GM21825 (cell line): ENCODE data around the gene CDK5.

Experiments used
- ATAC-seq: cut with Tn5 transposase; IDR thresholded peaks from one replicate; pipeline ENCODE4 v1.9.1; 2021; ENCODE audit warnings: mild to moderate bottlenecking, moderate library complexity; ENCODE audit not compliant: unreplicated experiment

The CDK5 gene

GRCh38 chr7:151074817-151075661, 17.3 kb upstream of the CDK5 start:
- no peak for ATAC-seq

DNA sequence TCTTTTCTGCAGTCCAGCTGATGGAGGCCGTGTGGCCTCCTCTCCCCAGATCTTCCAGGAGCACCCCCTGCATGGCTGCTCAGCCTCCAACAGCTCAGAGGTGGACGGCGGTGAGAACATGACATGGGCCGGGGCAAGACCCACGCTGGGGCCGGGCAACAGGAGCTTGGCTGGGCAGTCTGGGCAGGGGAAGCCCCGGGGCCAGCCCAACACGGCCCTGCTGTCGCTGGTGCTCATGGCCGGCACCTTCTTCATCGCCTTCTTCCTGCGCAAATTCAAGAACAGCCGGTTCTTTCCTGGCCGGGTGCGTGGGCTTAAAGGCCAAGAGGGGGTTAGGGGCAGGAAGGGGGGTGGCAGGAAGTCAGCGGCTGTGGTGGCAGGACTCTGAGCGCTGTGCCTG, 16.3 kb upstream of the CDK5 start:
- no peak for ATAC-seq

- ATAC-seq = no peak
Observed at GRCh38 chr7:151071032-151071866, 13.6 kb upstream of the CDK5 start.

- no peak for ATAC-seq
Observed at GRCh38 chr7:151070574-151070960, 12.9 kb upstream of the CDK5 start.

DNA sequence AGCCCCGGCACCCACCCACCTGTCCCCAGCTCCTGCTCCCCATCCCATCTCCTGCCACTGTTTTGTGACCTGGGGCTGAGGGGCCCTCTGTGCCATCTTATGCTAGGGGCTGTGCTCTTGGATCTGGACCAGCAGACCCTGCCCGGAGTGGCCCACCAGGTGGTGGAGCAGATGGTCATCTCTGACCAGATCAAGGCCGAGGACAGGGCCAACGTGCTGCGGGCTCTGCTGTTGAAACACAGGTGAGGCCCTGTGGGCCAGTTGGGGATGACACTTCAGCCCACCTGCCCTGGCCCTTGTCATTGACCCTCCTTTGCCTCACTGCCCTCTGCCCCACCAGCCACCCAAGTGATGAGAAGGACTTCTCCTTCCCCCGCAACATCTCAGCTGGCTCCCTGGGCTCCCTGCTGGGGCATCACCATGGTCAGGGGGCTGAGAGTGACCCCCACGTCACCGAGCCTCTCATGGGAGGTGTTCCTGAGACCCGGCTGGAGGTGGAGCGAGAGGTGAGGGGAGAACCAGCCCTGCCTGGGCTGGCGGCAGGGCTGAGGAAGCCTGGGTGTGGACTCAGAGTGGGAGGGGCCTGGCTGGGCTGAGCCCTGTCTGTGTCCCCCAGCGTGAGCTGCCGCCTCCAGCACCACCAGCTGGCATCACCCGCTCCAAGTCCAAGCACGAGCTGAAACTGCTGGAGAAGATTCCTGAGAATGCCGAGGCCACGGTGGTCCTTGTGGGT, 12.3 kb upstream of the CDK5 start:
- no peak for ATAC-seq

GRCh38 chr7:151068069-151068773, 10.5 kb upstream of the CDK5 start:
- no peak for ATAC-seq

DNA sequence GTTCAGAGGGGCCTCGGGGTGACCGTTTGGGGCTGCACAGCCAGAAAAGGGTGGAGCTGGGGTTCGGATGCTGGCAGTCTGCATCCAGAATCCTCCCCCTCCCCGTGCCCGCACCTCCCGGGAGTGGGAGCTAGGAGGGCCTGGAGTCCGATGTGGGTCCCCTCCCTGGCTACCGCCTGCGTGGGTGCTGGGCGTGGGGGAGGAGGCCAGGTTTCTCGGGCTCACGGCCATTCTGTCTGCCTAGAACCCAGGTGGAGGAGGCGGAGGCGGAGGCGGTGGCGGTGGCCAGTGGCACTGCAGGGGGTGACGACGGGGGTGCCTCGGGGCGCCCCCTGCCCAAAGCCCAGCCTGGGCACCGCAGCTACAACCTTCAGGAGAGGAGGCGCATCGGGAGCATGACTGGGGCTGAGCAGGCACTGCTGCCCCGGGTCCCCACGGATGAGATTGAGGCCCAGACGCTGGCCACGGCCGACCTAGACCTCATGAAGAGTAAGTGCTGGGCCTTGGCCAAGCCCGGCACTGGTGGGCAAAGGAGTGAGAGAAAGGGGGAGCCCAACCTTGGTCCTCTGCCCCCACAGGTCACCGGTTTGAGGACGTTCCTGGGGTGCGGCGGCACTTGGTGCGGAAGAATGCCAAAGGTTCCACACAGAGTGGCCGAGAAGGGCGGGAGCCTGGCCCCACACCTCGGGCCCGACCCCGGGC, 8.7 kb upstream of the CDK5 start:
- ATAC-seq = no peak

DNA sequence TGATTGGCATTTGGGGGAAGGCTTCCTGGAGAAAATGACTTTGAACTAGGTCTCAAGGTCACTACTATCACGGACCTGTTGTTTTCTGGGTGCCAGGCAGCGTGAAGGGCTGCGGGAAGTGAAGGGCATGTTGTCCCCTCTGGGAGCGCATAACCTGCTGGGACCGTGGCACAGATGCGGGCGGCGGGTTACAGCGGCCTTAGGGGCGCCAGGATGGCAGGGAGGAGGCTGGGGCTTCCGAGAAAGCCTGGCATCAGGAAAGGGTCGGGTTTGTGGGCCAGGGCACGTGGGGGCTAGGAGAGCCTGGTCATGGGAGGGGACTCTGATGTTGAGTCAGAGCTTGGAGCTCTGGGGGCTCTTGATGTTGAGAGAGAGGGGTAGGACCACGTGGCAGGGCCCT, 7.8 kb upstream of the CDK5 start:
- no peak for ATAC-seq

DNA sequence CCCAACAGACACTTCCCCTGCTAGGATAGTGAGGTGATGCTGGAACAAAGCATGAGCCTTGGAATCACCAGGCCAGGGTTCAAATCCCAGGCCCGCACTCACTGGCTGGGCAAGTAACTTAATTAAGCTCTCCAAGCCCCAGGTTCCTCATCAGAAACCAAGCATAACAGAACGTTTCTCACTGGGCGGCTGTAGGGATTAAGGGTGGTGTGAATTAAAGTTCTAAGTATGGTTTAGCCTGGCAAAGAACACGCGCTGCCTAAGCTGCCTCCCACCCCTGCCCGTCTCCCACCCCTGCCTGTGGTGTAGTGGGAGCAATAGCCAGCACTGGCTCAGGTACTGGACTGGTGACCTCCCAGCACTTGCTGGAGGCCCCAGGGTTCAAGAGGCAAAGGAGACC, 7.3 kb upstream of the CDK5 start:
- no peak for ATAC-seq

DNA sequence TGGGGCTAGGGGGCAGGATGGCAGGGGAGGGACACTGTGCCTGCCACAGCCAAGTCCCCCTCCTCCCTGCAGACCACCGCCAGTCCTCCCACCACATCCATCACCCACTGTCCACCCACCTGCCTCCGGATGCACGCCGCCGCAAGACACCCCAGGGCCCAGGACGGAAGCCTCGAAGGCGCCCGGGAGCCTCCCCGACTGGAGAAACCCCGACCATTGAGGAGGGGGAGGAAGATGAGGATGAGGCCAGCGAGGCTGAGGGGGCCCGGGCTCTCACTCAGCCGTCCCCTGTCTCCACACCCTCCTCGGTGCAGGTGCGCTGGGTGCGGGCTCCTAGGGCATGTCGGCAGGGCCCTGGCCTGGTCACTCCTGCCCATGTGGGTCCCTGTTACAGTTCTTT, 6.8 kb upstream of the CDK5 start:
- ATAC-seq = no peak

- ATAC-seq = no peak
Observed at GRCh38 chr7:151063212-151063561, 5.5 kb upstream of the CDK5 start.

- ATAC-seq = no peak
Observed at GRCh38 chr7:151062399-151063211, 4.9 kb upstream of the CDK5 start.

DNA sequence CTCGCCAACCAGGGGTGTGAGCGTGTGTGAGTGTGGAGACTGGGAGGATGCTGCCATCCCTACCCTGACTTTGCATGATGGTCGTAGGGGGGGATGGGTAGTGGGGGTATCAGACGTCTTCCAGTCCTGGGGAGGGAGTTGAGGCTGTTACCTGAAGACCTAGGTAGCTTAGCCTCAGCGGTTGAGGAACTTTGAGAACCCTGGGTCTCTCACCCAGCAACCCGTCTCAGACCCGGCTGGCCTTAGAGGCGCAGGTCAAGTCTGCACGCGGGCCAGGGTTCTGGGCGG, 4.4 kb upstream of the CDK5 start:
- ATAC-seq = no peak

DNA sequence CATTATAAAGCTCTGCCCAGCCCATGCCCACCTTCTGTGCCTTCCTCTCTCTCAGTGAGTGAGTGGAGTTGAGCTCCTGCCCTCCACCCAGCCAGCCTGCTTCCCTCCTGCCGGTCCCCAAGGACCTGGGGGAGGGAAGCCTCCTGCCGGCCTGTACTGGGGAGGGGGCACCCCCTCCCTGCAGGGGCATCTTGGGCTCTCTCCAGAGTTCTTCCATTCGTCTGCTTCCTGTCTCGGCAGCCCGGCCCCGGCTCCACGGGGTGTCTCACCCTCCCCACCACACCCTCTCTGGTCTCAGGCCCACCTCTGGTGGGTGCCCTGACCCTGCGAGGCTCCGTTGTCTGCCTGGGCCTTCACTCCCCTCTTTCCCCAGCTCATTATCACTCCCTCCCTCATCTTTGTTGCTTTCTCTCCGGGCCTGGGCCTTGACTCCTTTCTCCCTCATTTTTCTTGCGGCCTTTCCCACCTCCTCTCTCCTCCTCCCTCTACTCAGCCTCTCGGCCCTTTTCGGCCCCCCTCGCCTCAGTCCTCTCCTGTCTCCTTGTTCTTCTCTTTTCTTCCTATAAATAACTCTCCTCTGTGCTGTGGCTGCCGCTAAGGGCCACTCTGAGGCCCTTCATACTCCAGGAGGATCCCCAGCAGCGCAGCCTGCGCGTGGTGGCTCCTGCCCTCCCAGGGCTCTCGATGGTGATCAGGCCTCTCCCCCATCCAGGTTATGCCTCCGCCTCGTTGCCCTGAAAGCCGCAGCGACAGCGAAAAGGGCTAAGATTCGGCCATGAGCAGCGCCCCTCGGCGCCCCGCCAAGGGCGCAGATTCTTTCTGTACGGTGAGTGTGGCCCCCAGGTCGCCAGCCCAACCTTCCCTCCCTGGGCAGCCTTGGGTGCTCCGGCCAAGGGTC, 3.8 kb upstream of the CDK5 start:
- no peak for ATAC-seq

- ATAC-seq = no peak
Observed at GRCh38 chr7:151060416-151061212, 2.9 kb upstream of the CDK5 start.

GRCh38 chr7:151060113-151060415, 2.4 kb upstream of the CDK5 start:
- ATAC-seq = no peak

- peak; percentile 35 for ATAC-seq
Observed at GRCh38 chr7:151059367-151060112, 1.8 kb upstream of the CDK5 start, which contains the start of gene SLC4A2. Gene SLC4A2 (plus strand): TSS chr7:151059589. CDS start chr7:151061988, 2,399 bp downstream.
